GM12878 (cell line): ENCODE data around the gene LIN7C. TPM values are rescaled to one million over a fixed set of nuclear protein-coding genes. Genes with fewer than 3 reads are reported as not detected.

Experiments
- ATAC-seq: fragments of 200-7000 bp; cut with Tn5 transposase; 3 replicates; pipeline ENCODE4 v1.9.1; 2020; ENCODE audit warnings: mild to moderate bottlenecking, moderate library complexity
- BruUV-seq: library from RNA; stranded (reverse); fragments of 400-500 nt; replicated peaks from 2 replicates; lab custom pipeline; 2021; lab: Mats Ljungman, UMichigan
- CTCF ChIA-PET: fragments of 300-600 bp; sonication (Branson Sonifier 250); formaldehyde crosslinking; extraction: SDS; loops from one replicate; lab custom pipeline; 2021; ENCODE audit warnings: inconsistent platforms; lab: Yijun Ruan, JAX
- POLR2A ChIA-PET: fragments of 350-600 bp; formaldehyde crosslinking; extraction: SDS; loops from one replicate; lab custom pipeline; 2021; ENCODE audit warnings: inconsistent platforms; lab: Charles Lee
- RAD21 ChIA-PET: fragments of 300-600 bp; sonication (Branson Sonifier 250); formaldehyde crosslinking; loops from one replicate; lab custom pipeline; 2023; ENCODE audit warnings: antibody characterized with exemption; ENCODE audit not compliant: unreplicated experiment; lab: Charles Lee
- SMC1A ChIA-PET: fragments of 300-600 bp; sonication (Branson Sonifier 250); formaldehyde crosslinking; loops from one replicate; lab custom pipeline; 2023; ENCODE audit not compliant: unreplicated experiment, uncharacterized antibody; lab: Charles Lee
- DNase-seq: peaks from one replicate; pipeline ENCODE4 v3.0.0-alpha.2; 2011; ENCODE audit warnings: low read depth, low spot score
- FAIRE-seq: peaks from 3 replicates; lab custom pipeline; 2011; peaks lifted over from hg19 to GRCh38; lab: Jason Lieb, UNC
- H2AFZ ChIP-seq: 2 replicates; pipeline ENCODE4 v1.6.0; 2011; ENCODE audit warnings: low read depth, low read length, control low read depth; ENCODE audit not compliant: control insufficient read depth
- H3K27ac ChIP-seq: 2 replicates; pipeline ENCODE4 v1.5.1; 2011; ENCODE audit warnings: control low read depth; ENCODE audit not compliant: control insufficient read depth, insufficient read depth
- H3K27me3 ChIP-seq, 2 experiments: replicated peaks in 1 of 2; 2 replicates each; pipeline versions ENCODE4 v1.6.0 to v1.6.1; 2011; ENCODE audit warnings: low read length in 1 of 2; ENCODE audit not compliant: control insufficient read depth in 2 of 2, insufficient read depth in 2 of 2
- H3K36me3 ChIP-seq, 2 experiments: 2 replicates each; pipeline ENCODE4 v1.5.1; 2011; ENCODE audit warnings: low read length in 1 of 2; ENCODE audit not compliant: control insufficient read depth in 2 of 2, insufficient read depth in 2 of 2
- H3K4me1 ChIP-seq: 2 replicates; pipeline ENCODE4 v1.6.1; 2011; ENCODE audit warnings: mild to moderate bottlenecking, low read length, moderate library complexity, mixed read lengths; ENCODE audit not compliant: control insufficient read depth, insufficient read depth
- H3K4me2 ChIP-seq: 2 replicates; pipeline ENCODE4 v1.6.0; 2011; ENCODE audit warnings: control low read depth; ENCODE audit not compliant: control insufficient read depth, insufficient read depth
- H3K4me3 ChIP-seq: fragments of 200-600 bp; sonication (generic); 2 replicates; pipeline ENCODE4 v1.5.1; 2016
- H3K79me2 ChIP-seq: 2 replicates; pipeline ENCODE4 v1.6.0; 2011; ENCODE audit warnings: low read length; ENCODE audit not compliant: control insufficient read depth, insufficient read depth
- H3K9ac ChIP-seq: 2 replicates; pipeline ENCODE4 v1.8.0; 2011; ENCODE audit warnings: low read length, control low read depth, mixed read lengths; ENCODE audit not compliant: control insufficient read depth, insufficient read depth
- H3K9me3 ChIP-seq: replicated peaks from 3 replicates; pipeline ENCODE4 v1.5.1; 2011; ENCODE audit warnings: mild to moderate bottlenecking, low read length; ENCODE audit not compliant: control insufficient read depth, insufficient read depth
- H4K20me1 ChIP-seq: 2 replicates; pipeline ENCODE4 v1.6.0; 2011; ENCODE audit not compliant: control insufficient read depth, insufficient read depth
- BACH1 ChIP-seq: fragments of 450-650 bp; IDR thresholded peaks from 2 replicates; pipeline ENCODE4 v1.6.1; 2017; ENCODE audit warnings: mild to moderate bottlenecking, borderline replicate concordance
- CUX1 ChIP-seq: IDR thresholded peaks from 2 replicates; pipeline ENCODE4 v1.6.1; 2012; ENCODE audit warnings: improper control_type of control experiment, low read depth, low read length; ENCODE audit not compliant: insufficient replicate concordance
- EP300 ChIP-seq, 2 experiments: fragments of 150-350 bp in 1 of 2; IDR thresholded peaks; 2 replicates each; pipeline ENCODE4 v1.6.1; 2011 to 2012; ENCODE audit warnings: low read depth in 2 of 2, low read length in 2 of 2, borderline replicate concordance in 1 of 2, improper control_type of control experiment in 1 of 2, inconsistent platforms in 1 of 2; ENCODE audit not compliant: control insufficient read depth in 1 of 2
- HDAC2 ChIP-seq: fragments of 200-600 bp; sonication (generic); IDR thresholded peaks from 2 replicates; pipeline ENCODE4 v1.6.1; 2017
- IKZF2 ChIP-seq, 2 experiments: fragments of 450-650 bp; IDR thresholded peaks; 2 replicates each; pipeline ENCODE4 v1.6.1; 2017; ENCODE audit warnings: mild to moderate bottlenecking in 2 of 2, moderate library complexity in 2 of 2
- KLF5 ChIP-seq: fragments of 450-650 bp; IDR thresholded peaks from 2 replicates; pipeline ENCODE4 v1.6.1; 2014; ENCODE audit warnings: mild to moderate bottlenecking; ENCODE audit not compliant: partially characterized antibody
- RAD51 ChIP-seq: fragments of 450-650 bp; IDR thresholded peaks from 2 replicates; pipeline ENCODE4 v1.6.1; 2016; ENCODE audit warnings: moderate library complexity, mild to moderate bottlenecking, inconsistent platforms
- RB1 ChIP-seq: fragments of 450-650 bp; formaldehyde crosslinking; IDR thresholded peaks from 2 replicates; pipeline ENCODE4 v1.6.1; 2017; ENCODE audit warnings: mild to moderate bottlenecking, borderline replicate concordance
- SMAD5 ChIP-seq: IDR thresholded peaks from 2 replicates; pipeline ENCODE4 v1.6.1; 2016; ENCODE audit warnings: antibody characterized with exemption, low read depth
- SRF ChIP-seq, 2 experiments: IDR thresholded peaks; 2 replicates each; pipeline ENCODE4 v1.6.1; 2011; ENCODE audit warnings: low read depth in 2 of 2, low read length in 2 of 2, mild to moderate bottlenecking in 1 of 2, moderate library complexity in 1 of 2
- STAT3 ChIP-seq: IDR thresholded peaks from 2 replicates; pipeline ENCODE4 v1.6.1; 2011; ENCODE audit warnings: low read depth, low read length, improper control_type of control experiment
- TCF3 ChIP-seq: IDR thresholded peaks from 2 replicates; pipeline ENCODE4 v1.6.1; 2012; ENCODE audit warnings: low read depth, mild to moderate bottlenecking, low read length, borderline replicate concordance; ENCODE audit not compliant: insufficient read depth
- WGBS: methylation state at CpG from one replicate; pipeline ENCODE4 v1.1.6; 2016; ENCODE audit warnings: low lambda C conversion rate; ENCODE audit not compliant: insufficient replicate concordance, insufficient coverage; ENCODE audit errors: missing lambda C conversion rate; 5-methylcytosine and 5-hydroxymethylcytosine counted together
- in situ Hi-C: fragments of 300-500 bp; cut with MboI; formaldehyde crosslinking; loops from 9 replicates; pipeline ENCODE4 v1.14.3; 2018; ENCODE audit warnings: mixed read lengths
- intact Hi-C: fragments of 100-400 bp; cut with micrococcal nuclease; formaldehyde crosslinking; loops from one replicate; pipeline ENCODE4 v1.14.2; 2022; ENCODE audit not compliant: unreplicated experiment
- polyA plus RNA-seq, 11 experiments: library from polyadenylated mRNA; depleted of rRNA in 4 of 11; unstranded in 6 of 11; stranded (reverse) in 5 of 11; fragments of >200 nt; fragmentation: Nextera tagmentation in 4 of 11; fragmentation: Illumina TruSeq in 1 of 11; extraction: Ambion mirVana in 4 of 11; extraction: Trizol in 1 of 11; gene quantifications; 1 replicate in 1 of 11; 2 replicates in 10 of 11; pipeline versions ENCODE4 v1.2.1 to v1.2.3, GENCODE V29; 2011 to 2016; ENCODE audit warnings: inconsistent platforms in 2 of 11, missing spikeins in 2 of 11, low read depth in 1 of 11
- total RNA-seq, 4 experiments: library from RNA; depleted of rRNA in 3 of 4; stranded (reverse); fragments of >200 nt in 3 of 4; fragmentation: Illumina TruSeq in 1 of 4; extraction: Trizol in 1 of 4; gene quantifications; 2 replicates each; pipeline versions ENCODE4 v1.2.1 to v1.2.3, GENCODE V29; 2013 to 2021

The LIN7C gene
- total and polyA plus RNA-seq, 10 of the 15 experiments (the other 5 are each of a cell fraction or from before 2014, with no cell fraction given) = 6.0 to 23.7 (median 15.1) TPM

DNA sequence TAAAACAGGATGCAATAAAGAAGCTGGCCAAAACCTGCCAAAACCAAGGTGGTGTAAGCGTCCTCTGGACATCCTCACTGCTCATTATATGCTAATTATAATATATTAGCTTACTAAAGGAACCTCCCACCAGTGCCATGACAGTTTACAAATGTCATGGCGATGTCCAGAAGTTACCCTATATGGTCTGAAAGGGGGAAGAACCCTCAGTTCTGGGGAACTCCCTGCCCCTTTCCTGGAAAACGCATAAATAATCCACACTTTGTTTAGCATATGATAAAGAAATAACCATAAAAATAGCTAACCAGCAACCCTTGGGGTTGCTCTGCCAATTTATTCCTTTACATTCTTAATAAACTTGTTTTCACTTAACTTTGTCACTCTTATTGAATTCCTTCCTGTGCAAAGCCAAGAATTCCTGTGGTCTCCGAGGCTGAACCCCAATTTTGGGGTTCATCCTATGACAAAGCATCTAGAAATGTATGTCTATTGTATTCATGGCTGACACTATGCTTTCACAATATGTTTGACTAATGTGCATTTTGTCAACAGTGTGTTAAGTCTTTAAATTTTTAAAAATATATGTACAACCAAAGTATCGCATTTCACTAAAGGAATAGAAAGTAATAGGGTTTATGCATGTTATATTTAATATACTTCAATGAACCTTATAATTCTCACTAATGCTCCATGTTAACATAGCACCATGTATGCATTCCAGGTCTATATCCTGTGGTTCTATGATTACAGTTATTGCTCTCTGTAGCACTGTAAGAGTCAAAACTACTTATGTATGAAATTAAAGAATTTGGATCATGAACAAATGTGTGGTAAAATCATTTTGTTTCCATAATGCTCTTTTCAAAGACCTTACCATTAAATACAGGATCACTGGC, 59.0 kb downstream of the LIN7C start:
- 40% methylated on average over 5 of the region's 5 CpGs for WGBS
- no peak overlapping the region for H3K4me2 ChIP-seq
- FAIRE-seq (no peak), DNase-seq (no peak), ATAC-seq (no peak)
- in situ Hi-C loops = no loop called here
- H3K27ac ChIP-seq = no peak overlapping the region
- H3K79me2 ChIP-seq = no peaks in the 10 kb centered on the region
- no peaks in the 10 kb centered on the region for H3K36me3 ChIP-seq
- intact Hi-C loops = no loop called here
- H3K4me1 ChIP-seq = no peaks in the 10 kb centered on the region
- TF ChIP-seq TCF3 = no peak
- TF ChIP-seq CUX1 = no peak
- no peak for TF ChIP-seq RAD51
- TF ChIP-seq RB1 = no peak
- TF ChIP-seq SMAD5 = no peak
- TF ChIP-seq IKZF2 (IDR thresholded peaks at IDR 0.05) = no peak
- TF ChIP-seq HDAC2 = no peak
- no peak for TF ChIP-seq SRF (IDR thresholded peaks at IDR 0.05; ENCODE audit: low read depth in 2 of 2, low read length in 2 of 2)
- TF ChIP-seq STAT3 = no peak
- TF ChIP-seq KLF5 = no peak
- TF ChIP-seq BACH1 = no peak
- TF ChIP-seq EP300 (IDR thresholded peaks at IDR 0.05; ENCODE audit: borderline replicate concordance in 1 of 2, control insufficient read depth in 1 of 2, low read depth in 2 of 2, low read length in 2 of 2) = no peak
- no TSS peak for BruUV-seq
- RAD21 ChIA-PET = no interaction called here
- SMC1A ChIA-PET = interaction anchor here (0.5 kb wide), 1 partner anchor 19 kb away, joined by 3 read pairs; no protein-coding TSS in a partner anchor
- POLR2A ChIA-PET = no interaction called here
- H2AFZ ChIP-seq = no peak overlapping the region
- H3K9me3 ChIP-seq = no peaks in the 10 kb centered on the region
- H3K4me3 ChIP-seq = no peak overlapping the region
- no peaks in the 10 kb centered on the region for H4K20me1 ChIP-seq
- CTCF ChIA-PET = interaction anchor here (0.5 to 1.0 kb wide), 3 partner anchors 19 to 688 kb away, joined by 3 to 4 read pairs (median 3); no protein-coding TSS in a partner anchor
- H3K9ac ChIP-seq = no peak overlapping the region
- no peaks in the 10 kb centered on the region for H3K27me3 ChIP-seq
